AG08395 (cell line): Measurements from ENCODE around the gene ZNF141.
"Not testable (repeated sequence)": the region's sequence is repeated elsewhere in the genome, so short reads cannot be mapped to it uniquely, and the experiment has no call there.

Source experiments
- DNase-seq: peaks from one replicate; pipeline ENCODE4 v3.0.0; 2012; ENCODE audit warnings: mixed read lengths, low spot score

The ZNF141 gene

DNA sequence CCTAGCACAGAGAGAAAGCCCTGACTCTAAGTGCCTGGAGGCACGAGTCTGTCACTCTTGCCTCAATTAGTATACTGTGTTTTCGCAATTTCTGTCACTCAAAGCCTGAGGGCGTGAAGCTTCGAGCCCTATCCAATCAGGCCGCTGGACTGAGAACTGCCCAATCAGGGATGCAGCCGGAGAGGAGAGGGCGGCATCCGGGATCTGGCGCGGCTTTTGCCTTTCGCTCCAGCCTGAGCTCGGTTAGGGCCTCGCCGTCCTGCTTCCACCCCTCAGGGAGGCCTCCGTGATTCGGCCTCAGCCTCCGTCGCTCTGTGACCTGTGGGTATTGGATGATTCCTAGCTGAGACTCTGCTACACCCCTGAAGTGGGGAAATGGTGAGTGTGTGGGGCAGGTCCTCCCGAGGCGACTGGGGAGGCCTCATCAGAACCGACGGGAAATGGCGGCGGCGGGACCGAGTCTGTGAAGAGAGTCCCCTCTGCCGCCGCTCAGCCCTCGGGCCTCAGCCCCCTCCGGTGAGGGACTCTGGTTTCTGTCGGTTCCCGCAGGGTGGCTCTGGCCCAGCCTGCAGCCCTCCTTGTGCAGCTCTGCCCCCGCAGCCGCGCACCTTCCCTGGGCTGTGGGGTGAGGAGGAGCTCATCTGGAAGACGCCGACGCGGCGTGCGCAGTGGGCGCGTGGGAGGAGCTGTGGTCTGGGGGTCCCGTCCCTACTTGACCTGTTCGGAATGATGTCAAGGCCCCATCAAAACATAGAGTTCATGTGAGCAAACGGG lies 48.5 kb downstream of the ZNF141 start:
- no peak for DNase-seq

DNA sequence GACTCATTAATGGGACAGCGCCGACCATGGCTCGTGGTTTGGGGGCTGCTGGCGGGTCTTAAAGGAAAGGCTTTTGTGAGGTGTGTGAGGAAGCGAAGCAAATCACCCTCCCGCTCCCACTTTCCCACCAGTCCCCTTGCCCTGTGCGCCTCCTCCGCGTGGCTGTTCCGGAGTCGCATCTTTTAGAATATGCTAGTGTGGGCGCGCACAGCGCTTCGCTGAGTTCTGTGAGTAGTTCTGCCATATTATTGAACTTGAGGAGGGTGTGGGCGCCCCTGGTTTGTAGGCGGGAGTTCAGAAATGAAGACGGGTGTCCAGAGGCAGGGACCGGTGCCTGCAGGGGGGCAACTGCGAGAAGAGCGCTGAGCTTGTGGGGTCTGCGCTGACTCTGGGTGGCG lies 49.1 kb downstream of the ZNF141 start:
- no peak for DNase-seq

DNA sequence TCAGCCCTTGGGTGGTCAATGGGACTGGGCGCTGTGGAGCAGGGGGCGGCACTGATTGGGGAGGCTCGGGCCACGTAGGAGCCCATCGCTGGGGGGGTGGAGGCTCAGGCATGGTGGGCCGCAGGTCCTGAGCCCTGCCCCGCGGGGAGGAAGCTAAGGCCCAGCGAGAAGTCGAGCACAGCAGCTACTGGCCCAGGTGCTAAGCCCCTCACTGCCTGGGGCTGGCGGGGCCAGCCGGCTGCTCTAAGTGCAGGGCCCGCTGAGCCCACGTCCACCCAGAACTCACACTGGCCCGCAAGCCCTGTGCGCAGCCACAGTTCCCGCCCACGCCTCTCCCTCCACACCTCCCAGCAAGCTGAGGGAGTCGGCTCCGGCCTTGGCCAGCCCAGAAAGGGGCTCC lies 66.4 kb downstream of the ZNF141 start:
- DNase-seq: no peak

DNA sequence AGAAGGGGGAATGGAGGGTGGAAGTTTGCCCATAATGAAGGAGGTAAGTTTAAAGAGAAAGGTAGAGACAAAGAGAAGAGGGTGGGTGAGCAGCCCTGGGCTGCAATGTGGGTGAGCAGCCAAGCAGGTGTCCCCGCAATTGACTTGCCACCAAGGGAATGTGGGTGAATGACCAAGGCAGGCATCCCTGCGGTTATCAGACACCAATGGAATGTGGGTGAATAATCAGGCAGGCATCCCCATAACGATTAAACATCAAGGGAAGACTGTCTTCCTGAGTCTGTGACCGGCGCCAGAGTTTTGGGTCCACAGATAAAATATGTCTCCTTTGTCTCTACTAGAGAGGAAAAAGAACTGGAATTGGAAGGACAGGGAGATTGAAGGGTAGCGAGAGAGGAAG lies 70.7 kb downstream of the ZNF141 start:
- DNase-seq: not testable (repeated sequence)

DNA sequence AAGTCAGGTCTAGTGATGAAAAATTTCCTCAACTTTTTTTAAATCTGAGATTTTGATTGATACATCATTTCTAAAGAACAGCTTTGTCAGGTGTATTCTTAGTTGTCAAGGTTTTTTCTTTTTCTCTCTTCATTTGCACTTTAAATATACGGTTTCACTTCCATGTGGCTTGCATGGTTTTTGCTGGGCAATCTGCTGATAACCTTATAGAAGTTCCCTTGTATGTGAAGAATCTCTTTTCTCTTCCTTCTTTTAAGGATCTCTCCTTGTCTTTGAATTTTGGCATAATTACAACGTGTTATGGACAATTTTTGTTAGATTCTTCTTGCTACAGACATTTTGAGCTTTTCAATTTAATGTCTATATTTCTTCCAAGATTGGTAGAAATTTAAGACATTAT lies 85.0 kb downstream of the ZNF141 start:
- DNase-seq: no peak
